HG03039 (cell line): Measurements from ENCODE around the gene OR2B6.

Experiments used
- ATAC-seq: cut with Tn5 transposase; IDR thresholded peaks from one replicate; pipeline ENCODE4 v1.9.1; 2021; ENCODE audit warnings: mild to moderate bottlenecking, moderate library complexity; ENCODE audit not compliant: unreplicated experiment

Gene OR2B6

GRCh38 chr6:27994616-27995015, 37.6 kb downstream of the OR2B6 start:
- ATAC-seq = no peak

GRCh38 chr6:28000351-28001045, 43.5 kb downstream of the OR2B6 start:
- ATAC-seq = no peak

GRCh38 chr6:28001351-28001750, 44.3 kb downstream of the OR2B6 start:
- no peak for ATAC-seq

- no peak for ATAC-seq
Measured at GRCh38 chr6:28001751-28002150, 44.7 kb downstream of the OR2B6 start.

- ATAC-seq = no peak
Measured at GRCh38 chr6:28002161-28002560, 45.1 kb downstream of the OR2B6 start.

GRCh38 chr6:28003059-28003458, 46.0 kb downstream of the OR2B6 start:
- no peak for ATAC-seq

- ATAC-seq = no peak
Measured at GRCh38 chr6:28003661-28004060, 46.6 kb downstream of the OR2B6 start.

- ATAC-seq = no peak
Measured at GRCh38 chr6:28004350-28005151, 47.5 kb downstream of the OR2B6 start.

- ATAC-seq = no peak
Measured at GRCh38 chr6:28005152-28005890, 48.3 kb downstream of the OR2B6 start.

- no peak for ATAC-seq
Measured at GRCh38 chr6:28005975-28006374, 48.9 kb downstream of the OR2B6 start.
